ENCODE results near the gene EPB41L1.

The EPB41L1 gene

DNA sequence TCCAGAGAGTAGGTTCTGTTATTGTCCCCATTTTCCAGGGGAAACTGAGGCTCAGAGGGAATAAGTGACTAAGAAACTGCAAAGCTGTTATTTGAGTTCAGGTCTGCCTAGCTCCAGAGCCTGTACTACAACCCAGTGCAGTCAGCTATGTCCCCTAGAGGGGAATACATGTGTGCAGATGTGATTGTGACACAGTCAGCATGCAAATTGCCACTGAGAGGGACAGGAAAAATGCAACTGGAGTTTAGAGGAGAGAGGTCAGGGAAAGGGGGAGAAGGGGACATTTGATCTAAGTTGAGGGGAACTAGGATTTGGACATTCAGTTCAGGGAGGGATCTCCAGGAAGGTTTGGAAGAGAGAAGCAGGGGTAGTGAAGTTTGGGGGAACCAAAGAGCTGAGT is 38.6 kb upstream of the EPB41L1 start:
- no peaks in the 10 kb centered on the region for H3K9me3 ChIP-seq (ENCODE audit: insufficient read depth, low read depth, low read length)
- peaks cover 7% of the 10 kb centered on the region for H3K27me3 ChIP-seq (ENCODE audit: insufficient read depth, low read length)

DNA sequence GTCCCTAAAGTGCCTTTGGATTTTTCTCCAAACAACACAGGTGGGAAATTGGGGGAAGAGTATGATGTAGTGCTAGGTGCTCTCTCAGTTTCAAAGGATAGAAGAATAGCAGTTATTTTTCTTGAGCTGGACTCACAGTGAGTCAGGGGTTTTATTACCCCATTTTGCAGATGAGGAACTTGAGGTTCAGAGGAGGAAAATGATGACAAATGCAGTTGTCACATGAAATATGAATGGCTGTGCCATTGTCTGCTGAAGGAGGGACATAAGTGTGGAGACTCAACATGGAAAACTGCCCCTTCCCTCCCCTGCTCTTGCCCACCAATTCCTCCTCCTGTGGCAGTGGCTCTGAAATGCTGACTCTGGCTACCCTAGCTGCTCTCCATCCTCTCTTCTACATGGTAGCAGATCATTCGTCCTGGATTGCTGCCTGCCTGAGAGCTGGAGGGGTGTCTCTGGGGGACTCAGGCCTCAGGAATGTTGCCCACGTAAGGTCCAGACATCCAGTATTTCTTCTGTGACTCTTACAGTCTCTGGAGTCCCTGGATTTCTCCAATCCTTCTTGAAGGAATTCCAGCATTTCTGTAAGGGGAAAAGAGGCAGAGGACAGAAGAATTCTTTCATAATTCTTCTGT is 37.6 kb upstream of the EPB41L1 start:
- Histone ChIP-seq H3K9me3 (ENCODE audit: insufficient read depth, low read depth, low read length) (no peaks in the 10 kb centered on the region), H3K27me3 (ENCODE audit: insufficient read depth, low read length) (peaks cover 7% of the 10 kb centered on the region), H3K27ac (ENCODE audit: low read length) (no peak overlapping the region), H3K4me3 (ENCODE audit: low read length) (no peak overlapping the region), H3K9ac (ENCODE audit: low read depth, low read length) (no peak overlapping the region), H3K4me1 (ENCODE audit: insufficient read depth, low read length) (peaks cover 13% of the 10 kb centered on the region; the same call in 1 of the 2 replicates), H3K36me3 (ENCODE audit: insufficient read depth, low read depth, low read length) (no peaks in the 10 kb centered on the region)

More for the DNA sequence above, 38.6 kb upstream of the EPB41L1 start:
- H3K36me3 ChIP-seq (ENCODE audit: insufficient read depth, low read depth, low read length) = no peaks in the 10 kb centered on the region
- no peak overlapping the region for H3K4me3 ChIP-seq (ENCODE audit: low read length)
- no peak overlapping the region for H3K27ac ChIP-seq (ENCODE audit: low read length)
- peaks cover 13% of the 10 kb centered on the region; the same call in 1 of the 2 replicates for H3K4me1 ChIP-seq (ENCODE audit: insufficient read depth, low read length)
- H3K9ac ChIP-seq (ENCODE audit: low read depth, low read length) = no peak overlapping the region

DNA sequence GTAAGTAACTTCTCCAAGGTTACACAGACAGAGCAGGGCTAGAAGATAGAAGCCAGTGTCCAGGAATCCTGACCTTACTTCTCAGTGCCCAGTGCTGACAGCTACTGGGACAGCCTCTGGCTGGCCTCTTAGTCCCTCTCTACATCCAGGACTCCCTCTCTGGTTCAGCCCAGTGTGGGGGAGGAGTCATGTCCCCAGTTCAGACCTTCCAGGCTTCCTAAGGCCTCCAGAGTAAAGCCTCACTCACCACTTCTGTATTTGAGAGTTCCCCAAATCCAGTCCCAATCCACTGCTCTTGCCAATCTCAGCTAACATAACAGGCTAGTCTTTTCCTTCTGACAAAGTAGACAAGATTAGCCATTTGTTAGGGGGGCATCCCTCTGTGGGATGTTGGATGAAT is 36.9 kb upstream of the EPB41L1 start:
- peaks cover 13% of the 10 kb centered on the region; the same call in 1 of the 2 replicates for H3K4me1 ChIP-seq (ENCODE audit: insufficient read depth, low read length)
- no peak overlapping the region for H3K9ac ChIP-seq (ENCODE audit: low read depth, low read length)
- peaks cover 7% of the 10 kb centered on the region for H3K27me3 ChIP-seq (ENCODE audit: insufficient read depth, low read length)
- H3K4me3 ChIP-seq (ENCODE audit: low read length) = no peak overlapping the region
- H3K27ac ChIP-seq (ENCODE audit: low read length) = no peak overlapping the region
- H3K9me3 ChIP-seq (ENCODE audit: insufficient read depth, low read depth, low read length) = no peaks in the 10 kb centered on the region
- H3K36me3 ChIP-seq (ENCODE audit: insufficient read depth, low read depth, low read length) = no peaks in the 10 kb centered on the region

DNA sequence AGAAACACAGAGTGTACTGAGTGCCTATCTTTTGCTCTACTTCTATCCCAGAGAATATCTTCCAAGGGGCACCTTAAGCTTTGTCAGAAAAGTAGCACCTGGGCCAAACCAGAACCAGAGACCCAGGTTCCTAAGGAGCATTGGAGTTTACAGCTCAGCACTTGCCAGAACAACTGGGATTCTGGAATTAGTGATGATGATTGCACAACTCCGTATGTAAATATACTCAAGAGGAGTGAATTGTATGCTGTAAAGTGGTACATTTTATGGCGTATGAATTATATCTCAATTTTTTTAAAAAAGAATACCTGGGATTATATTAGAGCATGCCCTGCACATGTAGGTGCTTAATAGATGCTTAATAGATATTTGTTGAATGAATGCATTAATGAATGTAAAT is 36.2 kb upstream of the EPB41L1 start:
- no peak overlapping the region for H3K9ac ChIP-seq (ENCODE audit: low read depth, low read length)
- no peaks in the 10 kb centered on the region for H3K9me3 ChIP-seq (ENCODE audit: insufficient read depth, low read depth, low read length)
- peaks cover 13% of the 10 kb centered on the region; the same call in 1 of the 2 replicates for H3K4me1 ChIP-seq (ENCODE audit: insufficient read depth, low read length)
- H3K27me3 ChIP-seq (ENCODE audit: insufficient read depth, low read length) = peaks cover 7% of the 10 kb centered on the region
- H3K27ac ChIP-seq (ENCODE audit: low read length) = no peak overlapping the region
- H3K4me3 ChIP-seq (ENCODE audit: low read length) = no peak overlapping the region
- no peaks in the 10 kb centered on the region for H3K36me3 ChIP-seq (ENCODE audit: insufficient read depth, low read depth, low read length)

DNA sequence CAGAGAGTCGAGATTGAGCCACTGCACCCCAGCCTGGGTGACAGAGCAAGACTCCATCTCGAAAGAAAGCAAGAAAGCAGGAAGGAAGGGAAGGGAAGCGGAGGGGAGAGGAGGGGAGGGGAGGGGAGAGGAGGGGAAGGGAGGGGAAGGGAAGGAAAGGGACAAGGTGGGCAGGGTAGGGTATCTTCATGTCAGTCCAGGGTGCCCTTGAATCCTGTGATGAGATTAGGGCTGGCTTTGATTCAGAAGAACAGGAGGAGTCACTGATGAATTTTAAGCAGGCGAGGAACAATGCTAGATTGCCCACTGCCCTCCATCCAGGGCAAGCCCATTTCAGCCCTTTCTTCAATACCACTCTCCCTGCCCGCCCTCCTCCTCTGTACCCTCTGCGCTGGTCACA is 35.0 kb upstream of the EPB41L1 start:
- Histone ChIP-seq H3K4me1 (ENCODE audit: insufficient read depth, low read length) (peaks cover 6% of the 10 kb centered on the region; the same call in 1 of the 2 replicates), H3K9ac (ENCODE audit: low read depth, low read length) (no peak overlapping the region), H3K9me3 (ENCODE audit: insufficient read depth, low read depth, low read length) (no peaks in the 10 kb centered on the region), H3K36me3 (ENCODE audit: insufficient read depth, low read depth, low read length) (no peaks in the 10 kb centered on the region), H3K27ac (ENCODE audit: low read length) (no peak overlapping the region), H3K4me3 (ENCODE audit: low read length) (no peak overlapping the region), H3K27me3 (ENCODE audit: insufficient read depth, low read length) (no peaks in the 10 kb centered on the region)

DNA sequence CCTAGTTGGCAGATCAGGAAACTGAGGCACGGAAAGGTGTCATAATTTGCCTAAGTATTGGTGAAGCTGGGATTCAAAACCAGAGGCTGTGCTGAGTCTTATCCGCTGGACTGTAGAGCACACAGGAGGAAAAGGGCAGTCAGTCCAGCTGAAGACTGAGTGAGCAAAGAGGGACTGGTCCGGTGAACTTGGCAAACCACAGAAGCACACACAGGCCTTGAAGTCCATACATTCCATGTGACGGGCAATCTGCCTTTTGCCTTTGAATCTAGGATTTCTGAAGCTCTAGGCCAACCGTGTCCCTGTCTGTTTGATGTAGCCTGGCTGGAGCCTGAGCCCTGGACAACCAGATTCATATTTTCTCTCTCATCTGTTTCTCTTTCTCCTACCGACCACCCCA is 34.3 kb upstream of the EPB41L1 start:
- Histone ChIP-seq H3K27me3 (ENCODE audit: insufficient read depth, low read length) (no peaks in the 10 kb centered on the region), H3K36me3 (ENCODE audit: insufficient read depth, low read depth, low read length) (no peaks in the 10 kb centered on the region), H3K4me1 (ENCODE audit: insufficient read depth, low read length) (no peaks in the 10 kb centered on the region)

DNA sequence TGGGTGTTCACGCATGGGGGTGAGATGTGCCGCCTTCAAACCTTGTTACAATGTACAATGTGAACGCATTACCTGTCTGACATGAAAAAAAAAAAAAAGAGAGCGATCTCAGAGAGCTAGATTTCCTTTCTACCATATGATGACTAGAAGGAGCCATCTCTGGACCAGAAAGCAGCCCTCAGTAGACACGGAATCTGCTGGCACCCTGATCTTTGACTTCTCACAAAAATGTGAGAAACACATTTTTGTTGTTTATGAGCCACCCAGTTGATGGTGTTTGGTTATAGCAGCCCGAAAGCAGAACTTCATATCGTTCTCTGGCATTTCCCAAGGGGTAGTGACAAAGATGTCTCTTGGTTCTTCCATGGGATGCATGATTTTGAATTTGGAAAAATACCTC is 33.5 kb upstream of the EPB41L1 start:
- H3K4me1 ChIP-seq (ENCODE audit: insufficient read depth, low read length) = no peaks in the 10 kb centered on the region
- no peaks in the 10 kb centered on the region for H3K36me3 ChIP-seq (ENCODE audit: insufficient read depth, low read depth, low read length)
- no peaks in the 10 kb centered on the region for H3K27me3 ChIP-seq (ENCODE audit: insufficient read depth, low read length)
- H3K9ac ChIP-seq (ENCODE audit: low read depth, low read length) = no peak overlapping the region
- H3K27ac ChIP-seq (ENCODE audit: low read length) = no peak overlapping the region
- H3K9me3 ChIP-seq (ENCODE audit: insufficient read depth, low read depth, low read length) = no peaks in the 10 kb centered on the region
- H3K4me3 ChIP-seq (ENCODE audit: low read length) = no peak overlapping the region

More for the DNA sequence above, 34.3 kb upstream of the EPB41L1 start:
- Histone ChIP-seq H3K4me3 (ENCODE audit: low read length) (no peak overlapping the region), H3K9ac (ENCODE audit: low read depth, low read length) (no peak overlapping the region), H3K27ac (ENCODE audit: low read length) (no peak overlapping the region), H3K9me3 (ENCODE audit: insufficient read depth, low read depth, low read length) (no peaks in the 10 kb centered on the region)

DNA sequence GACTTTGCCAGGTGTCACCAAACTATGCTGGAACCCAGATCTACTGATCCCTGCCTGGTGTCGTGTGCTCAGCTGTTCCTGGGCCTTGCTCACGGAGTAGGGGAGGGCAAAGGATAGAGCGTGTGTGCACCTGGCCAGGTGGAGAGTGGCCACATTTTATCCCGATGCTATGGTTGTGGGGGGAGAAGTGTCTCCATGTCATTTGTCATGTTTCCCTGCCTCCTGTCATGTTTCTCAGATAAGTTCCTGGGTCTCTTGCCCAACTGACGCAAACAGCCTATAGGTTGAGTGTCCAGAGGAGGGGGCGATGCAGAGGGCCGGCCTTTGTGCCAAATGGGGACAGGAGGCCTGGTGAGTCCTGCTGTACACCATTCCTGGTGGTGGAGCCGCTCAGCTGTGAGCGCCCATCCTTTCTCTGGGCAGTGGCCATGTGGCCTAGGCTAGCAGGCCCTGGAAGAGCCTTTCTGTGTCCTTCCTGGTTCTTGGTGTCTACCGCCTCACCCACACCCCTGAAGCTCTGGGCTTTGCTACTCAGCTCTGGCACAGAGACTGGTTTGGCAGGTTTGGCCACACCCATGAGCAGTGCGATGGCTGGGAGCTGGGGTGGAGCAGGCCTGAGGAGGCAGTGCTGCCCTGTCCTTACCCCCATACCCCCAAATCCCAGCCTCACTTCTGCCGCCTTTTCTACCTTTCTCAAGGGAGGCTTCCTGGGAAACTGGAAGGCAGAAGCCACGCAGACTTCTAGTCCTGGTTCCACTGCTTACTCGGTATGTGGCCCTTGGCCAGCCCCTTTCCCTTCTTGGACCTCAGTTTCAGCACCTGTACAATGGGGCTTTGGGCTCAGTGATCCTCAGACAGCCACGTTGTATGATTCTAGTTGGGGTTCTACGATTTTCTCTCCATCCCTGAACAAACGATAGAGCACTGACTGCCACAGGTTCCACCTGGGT is 32.3 kb upstream of the EPB41L1 start:
- no peaks in the 10 kb centered on the region for H3K9me3 ChIP-seq (ENCODE audit: insufficient read depth, low read depth, low read length)

DNA sequence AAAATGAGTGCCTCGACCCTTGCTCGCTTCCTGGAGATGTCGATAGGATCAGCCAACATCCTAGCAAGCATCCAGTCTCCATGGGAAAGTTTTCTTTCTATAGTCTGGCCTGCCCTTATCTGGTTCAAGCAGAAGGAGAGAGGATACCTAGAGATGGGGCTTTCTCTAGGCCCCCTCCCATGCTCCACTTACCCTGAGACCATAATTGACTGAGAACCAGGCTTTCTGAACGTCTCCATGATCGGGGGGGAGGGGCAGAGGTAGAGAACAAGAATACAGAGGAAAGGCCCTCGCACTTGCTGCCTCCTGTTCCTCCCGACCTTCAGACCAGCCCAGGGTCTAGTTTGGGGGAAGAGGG is 31.6 kb upstream of the EPB41L1 start:
- H3K4me1 ChIP-seq (ENCODE audit: insufficient read depth, low read length) = no peaks in the 10 kb centered on the region
- H3K27me3 ChIP-seq (ENCODE audit: insufficient read depth, low read length) = no peaks in the 10 kb centered on the region
- no peak overlapping the region for H3K4me3 ChIP-seq (ENCODE audit: low read length)
- H3K36me3 ChIP-seq (ENCODE audit: insufficient read depth, low read depth, low read length) = no peaks in the 10 kb centered on the region
- H3K9ac ChIP-seq (ENCODE audit: low read depth, low read length) = no peak overlapping the region
- no peak overlapping the region for H3K27ac ChIP-seq (ENCODE audit: low read length)
- H3K9me3 ChIP-seq (ENCODE audit: insufficient read depth, low read depth, low read length) = no peaks in the 10 kb centered on the region

More for the DNA sequence above, 32.3 kb upstream of the EPB41L1 start:
- H3K4me3 ChIP-seq (ENCODE audit: low read length) = no peak overlapping the region
- H3K36me3 ChIP-seq (ENCODE audit: insufficient read depth, low read depth, low read length) = no peaks in the 10 kb centered on the region
- H3K4me1 ChIP-seq (ENCODE audit: insufficient read depth, low read length) = no peaks in the 10 kb centered on the region
- no peak overlapping the region for H3K27ac ChIP-seq (ENCODE audit: low read length)
- no peaks in the 10 kb centered on the region for H3K27me3 ChIP-seq (ENCODE audit: insufficient read depth, low read length)
- no peak overlapping the region for H3K9ac ChIP-seq (ENCODE audit: low read depth, low read length)

DNA sequence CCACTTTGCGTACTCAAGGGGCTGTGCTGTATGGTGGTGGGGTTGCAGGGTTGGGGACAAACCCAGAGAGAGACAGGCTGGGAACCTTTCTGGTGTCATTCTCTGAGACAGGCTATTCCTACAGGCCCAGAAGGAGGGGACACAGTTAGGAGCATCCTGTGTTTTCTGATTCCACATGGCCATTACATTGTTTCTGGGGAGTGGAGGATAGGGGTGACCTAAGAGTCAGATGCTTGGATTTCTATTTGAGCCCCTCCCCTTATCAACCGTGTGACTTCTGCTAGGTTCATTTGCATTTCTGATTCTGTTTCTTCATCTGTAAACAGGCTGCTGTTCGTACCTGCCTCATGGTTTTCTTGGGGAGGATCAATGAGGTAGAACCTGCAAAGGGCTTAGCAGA is 29.4 kb upstream of the EPB41L1 start:
- Histone ChIP-seq H3K36me3 (ENCODE audit: insufficient read depth, low read depth, low read length) (no peaks in the 10 kb centered on the region), H3K9ac (ENCODE audit: low read depth, low read length) (no peak overlapping the region), H3K4me3 (ENCODE audit: low read length) (no peak overlapping the region), H3K9me3 (ENCODE audit: insufficient read depth, low read depth, low read length) (no peaks in the 10 kb centered on the region), H3K27ac (ENCODE audit: low read length) (no peak overlapping the region), H3K4me1 (ENCODE audit: insufficient read depth, low read length) (no peaks in the 10 kb centered on the region), H3K27me3 (ENCODE audit: insufficient read depth, low read length) (no peaks in the 10 kb centered on the region)

DNA sequence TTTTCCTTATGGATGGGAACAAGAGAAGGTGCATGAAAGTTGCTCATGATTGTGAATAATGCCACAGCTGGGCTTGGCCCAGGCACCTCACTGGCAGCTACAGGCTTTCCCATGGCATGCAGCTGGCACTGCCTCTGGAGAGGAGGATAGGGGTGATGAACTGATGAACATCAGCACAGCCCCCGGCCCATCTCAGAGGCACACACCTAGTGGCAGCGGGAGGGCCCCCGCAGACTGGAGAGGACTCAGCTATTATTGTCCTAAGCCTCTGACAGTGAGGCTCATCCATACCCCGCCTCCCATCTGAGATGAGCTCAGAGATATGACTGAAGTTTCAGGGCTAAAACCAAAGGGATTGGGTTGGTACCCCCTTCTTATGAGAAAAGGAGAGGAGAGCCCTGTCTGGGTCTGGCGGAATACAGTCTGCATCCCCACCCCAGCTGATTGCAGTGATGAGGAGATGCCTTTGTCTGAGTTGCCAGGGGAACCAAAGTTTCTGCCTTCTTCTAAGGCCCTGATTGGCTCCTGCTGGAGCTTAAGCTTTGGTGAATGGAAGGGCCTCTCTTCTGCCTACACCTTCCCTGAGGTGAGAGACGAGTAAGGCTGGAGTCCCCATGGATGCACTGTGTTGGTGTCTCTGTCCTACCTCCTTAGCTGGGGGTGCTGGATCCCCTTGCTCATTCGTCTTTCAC is 27.6 kb upstream of the EPB41L1 start:
- Histone ChIP-seq H3K27ac (ENCODE audit: low read length) (no peak overlapping the region), H3K27me3 (ENCODE audit: insufficient read depth, low read length) (no peaks in the 10 kb centered on the region), H3K4me1 (ENCODE audit: insufficient read depth, low read length) (no peaks in the 10 kb centered on the region), H3K9me3 (ENCODE audit: insufficient read depth, low read depth, low read length) (no peaks in the 10 kb centered on the region), H3K36me3 (ENCODE audit: insufficient read depth, low read depth, low read length) (no peaks in the 10 kb centered on the region), H3K9ac (ENCODE audit: low read depth, low read length) (no peak overlapping the region), H3K4me3 (ENCODE audit: low read length) (no peak overlapping the region)
